Fibroblast of pulmonary artery (primary cell): ENCODE results near the gene GPR183.

Experiments used
- DNase-seq: peaks from one replicate; pipeline ENCODE4 v3.0.0-alpha.2; 2010; ENCODE audit warnings: low read depth
- H3K4me3 ChIP-seq: replicated peaks from 2 replicates; pipeline ENCODE4 v1.5.1; 2011; ENCODE audit warnings: low read depth, mild to moderate bottlenecking, control low read depth, low read length, moderate library complexity
- TF ChIP-seq, protein P1 (sequence below): IDR thresholded peaks from 2 replicates; pipeline ENCODE4 v1.5.1; 2011; ENCODE audit warnings: mild to moderate bottlenecking, control low read depth, low read length, inconsistent platforms; ENCODE audit errors: missing control alignments

The GPR183 gene

GRCh38 chr13:99267927-99268326 lies 39.3 kb downstream of the GPR183 start:
- no peak for DNase-seq
- TF ChIP-seq, protein P1, sequence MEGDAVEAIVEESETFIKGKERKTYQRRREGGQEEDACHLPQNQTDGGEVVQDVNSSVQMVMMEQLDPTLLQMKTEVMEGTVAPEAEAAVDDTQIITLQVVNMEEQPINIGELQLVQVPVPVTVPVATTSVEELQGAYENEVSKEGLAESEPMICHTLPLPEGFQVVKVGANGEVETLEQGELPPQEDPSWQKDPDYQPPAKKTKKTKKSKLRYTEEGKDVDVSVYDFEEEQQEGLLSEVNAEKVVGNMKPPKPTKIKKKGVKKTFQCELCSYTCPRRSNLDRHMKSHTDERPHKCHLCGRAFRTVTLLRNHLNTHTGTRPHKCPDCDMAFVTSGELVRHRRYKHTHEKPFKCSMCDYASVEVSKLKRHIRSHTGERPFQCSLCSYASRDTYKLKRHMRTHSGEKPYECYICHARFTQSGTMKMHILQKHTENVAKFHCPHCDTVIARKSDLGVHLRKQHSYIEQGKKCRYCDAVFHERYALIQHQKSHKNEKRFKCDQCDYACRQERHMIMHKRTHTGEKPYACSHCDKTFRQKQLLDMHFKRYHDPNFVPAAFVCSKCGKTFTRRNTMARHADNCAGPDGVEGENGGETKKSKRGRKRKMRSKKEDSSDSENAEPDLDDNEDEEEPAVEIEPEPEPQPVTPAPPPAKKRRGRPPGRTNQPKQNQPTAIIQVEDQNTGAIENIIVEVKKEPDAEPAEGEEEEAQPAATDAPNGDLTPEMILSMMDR = no peak
- no peak overlapping the region for H3K4me3 ChIP-seq

DNA sequence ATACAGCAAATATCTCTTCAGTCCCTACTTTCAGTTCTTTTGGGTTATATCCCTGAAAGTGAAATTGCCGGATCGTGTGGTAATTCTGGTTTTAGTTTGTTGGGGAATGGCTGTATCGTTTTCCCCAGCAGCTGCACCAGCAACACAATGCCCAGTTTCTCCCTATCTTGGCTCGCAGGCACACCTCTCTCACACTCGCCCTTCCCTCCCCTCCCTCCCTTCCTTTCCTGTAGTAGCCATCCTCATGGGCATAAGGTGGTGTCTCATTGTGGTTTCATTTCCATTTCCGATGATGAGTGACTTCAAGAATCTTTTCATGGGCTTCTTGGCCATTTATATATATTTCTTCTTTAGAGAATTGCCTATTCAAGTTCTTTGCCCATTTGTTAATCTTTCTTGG lies 40.4 kb downstream of the GPR183 start:
- TF ChIP-seq, protein P1 = no peak

GRCh38 chr13:99265821-99266426 lies 41.3 kb downstream of the GPR183 start:
- DNase-seq = peak; percentile 72
- TF ChIP-seq, protein P1 = peak; percentile 67
- no peak overlapping the region for H3K4me3 ChIP-seq

More for the DNA sequence above, 40.4 kb downstream of the GPR183 start:
- H3K4me3 ChIP-seq = no peak overlapping the region
- DNase-seq = no peak

- no peak for DNase-seq
Observed at GRCh38 chr13:99265162-99265800, 41.9 kb downstream of the GPR183 start.

GRCh38 chr13:99264051-99264450 lies 43.1 kb downstream of the GPR183 start:
- no peak overlapping the region for H3K4me3 ChIP-seq
- DNase-seq = no peak

More at GRCh38 chr13:99265162-99265800, 41.9 kb downstream of the GPR183 start:
- TF ChIP-seq, protein P1 = no peak
- no peak overlapping the region for H3K4me3 ChIP-seq

GRCh38 chr13:99263126-99263785 lies 43.9 kb downstream of the GPR183 start:
- TF ChIP-seq, protein P1 = no peak
- no peak for DNase-seq
- no peak overlapping the region for H3K4me3 ChIP-seq

More at GRCh38 chr13:99264051-99264450, 43.1 kb downstream of the GPR183 start:
- TF ChIP-seq, protein P1 = no peak
